Measurements from ENCODE around the gene OBSCN. TPM values are rescaled to one million over a fixed set of nuclear protein-coding genes. Genes with fewer than 3 reads are reported as not detected.

The OBSCN gene
- total RNA-seq, 1 experiment from 2014 or later, result 33.3 TPM

GRCh38 chr1:228258486-228258885, 50.6 kb downstream of the OBSCN start:
- Histone ChIP-seq H4K91ac (ENCODE audit: insufficient read length, low read depth, low read length) (no peak overlapping the region), H3K27me3 (ENCODE audit: insufficient read depth, low read length) (no peaks in the 10 kb centered on the region), H3K79me2 (ENCODE audit: insufficient read depth, low read length) (no peaks in the 10 kb centered on the region), H3K9me3 (ENCODE audit: control insufficient read depth, low read depth, low read length) (no peaks in the 10 kb centered on the region), H2BK20ac (ENCODE audit: low read depth, low read length, poor library complexity, severe bottlenecking) (no peak overlapping the region), H2AFZ (ENCODE audit: low read length) (no peak overlapping the region), H2BK15ac (ENCODE audit: low read depth, low read length) (no peak overlapping the region), H3K14ac (ENCODE audit: insufficient read depth, low read length) (no peak overlapping the region), H3T11ph (ENCODE audit: low read length) (no peak overlapping the region), H4K8ac (replicated peaks; ENCODE audit: insufficient read length, low read depth, low read length) (no peak overlapping the region), H2AK5ac (ENCODE audit: insufficient read length, low read length) (no peak overlapping the region), H3K4me1 (ENCODE audit: insufficient read depth, low read length) (no peaks in the 10 kb centered on the region), H4K20me1 (ENCODE audit: control insufficient read depth, insufficient read depth, insufficient read length) (no peaks in the 10 kb centered on the region), H2BK5ac (ENCODE audit: insufficient read length, low read length) (no peak overlapping the region), H3K23me2 (ENCODE audit: insufficient read length, low read depth, low read length, poor library complexity, severe bottlenecking) (no peaks in the 10 kb centered on the region), H2BK120ac (ENCODE audit: low read depth, low read length, poor library complexity, severe bottlenecking) (no peak overlapping the region), H3K4me2 (ENCODE audit: insufficient read depth, insufficient read length, low read length) (no peak overlapping the region), H3K23ac (ENCODE audit: insufficient read length, low read depth, low read length) (no peak overlapping the region), H2BK12ac (ENCODE audit: insufficient read length, low read depth, low read length) (no peak overlapping the region), H3K27ac (ENCODE audit: insufficient read length, low read depth, low read length) (no peak overlapping the region), H4K5ac (ENCODE audit: insufficient read length, low read depth, low read length) (no peak overlapping the region), H3K79me1 (ENCODE audit: insufficient read depth, low read depth, low read length, poor library complexity, severe bottlenecking) (no peaks in the 10 kb centered on the region), H3K56ac (ENCODE audit: insufficient read length, low read depth, low read length) (no peak overlapping the region), H3K4ac (ENCODE audit: low read depth, low read length) (no peak overlapping the region), H3K9ac (ENCODE audit: extremely low read depth, insufficient read length, low read length) (no peak overlapping the region), H3K18ac (ENCODE audit: insufficient read length, low read depth, low read length) (no peak overlapping the region)
- TF ChIP-seq CTCF (conservative IDR thresholded peaks at IDR 0.05), result no peak
- H3K4me1 Mint-ChIP-seq, result peaks cover 0 to 6% of the 10 kb centered on the region in 2 experiments; a peak in 1 of 4 replicates
- H3K36me3 Mint-ChIP-seq (ENCODE audit: insufficient read depth in 1 of 3, low read depth in 3 of 3), result peaks cover 44 to 48% (median 48%) of the 10 kb centered on the region in 3 experiments
- WGBS (ENCODE audit: extremely low coverage, insufficient read length, low lambda C conversion rate), result no CpG with 5 or more reads among the region's 1 CpG
- no peak overlapping the region for H3K27ac Mint-ChIP-seq
- no peak for DNase-seq
- no peak overlapping the region for H3K4me3 Mint-ChIP-seq
- H3K9me3 Mint-ChIP-seq, result peaks cover 17 to 21% of the 10 kb centered on the region in 2 experiments
- H3K27me3 Mint-ChIP-seq (ENCODE audit: low read depth), result no peaks in the 10 kb centered on the region

Data from H9 (cell line).